ENCODE data around the gene LTBP3. TPM values are rescaled to one million over a fixed set of nuclear protein-coding genes. Genes with fewer than 3 reads are reported as not detected.

The LTBP3 gene
- total RNA-seq, 4 donors from 2014 or later, result 131 to 240 (median 217) TPM

DNA sequence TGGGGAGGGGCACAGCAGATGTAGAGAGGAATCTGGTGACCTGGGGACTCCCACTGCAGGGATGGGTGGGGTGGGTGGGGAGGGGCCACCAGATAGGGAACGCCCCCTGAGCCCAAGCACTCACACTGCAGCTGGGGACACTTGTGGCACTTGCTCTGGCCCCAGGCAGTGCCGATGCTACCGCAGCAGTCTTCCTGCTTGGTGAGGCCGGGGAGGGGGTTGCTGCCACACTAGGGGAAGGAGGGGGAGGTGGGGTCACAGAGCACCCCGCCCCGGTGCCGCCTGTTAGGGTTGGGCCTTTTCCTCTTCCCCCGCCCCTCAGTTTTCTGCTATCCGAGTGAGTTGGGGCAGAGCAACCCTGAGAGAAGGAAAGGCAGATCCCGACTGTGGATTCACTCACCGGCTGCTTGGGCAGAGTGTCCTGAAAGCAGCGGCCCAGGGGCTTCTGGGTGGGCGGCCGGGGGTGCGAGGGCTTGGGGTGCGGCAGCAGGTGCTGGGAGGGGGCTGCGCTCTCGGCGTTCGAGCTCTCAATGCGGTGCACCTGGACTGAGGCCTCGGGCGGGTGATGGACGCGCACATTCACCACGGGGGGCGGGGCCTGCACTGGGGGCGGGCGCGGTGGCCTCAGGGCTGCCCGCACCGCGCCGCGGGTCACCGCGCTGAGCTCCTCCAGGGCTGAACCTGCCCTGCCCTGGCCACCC is 4.7 kb downstream of the LTBP3 start:
- no peaks in the 10 kb centered on the region for H3K36me3 ChIP-seq
- DNase-seq, result no peak
- TF ChIP-seq, protein P1, sequence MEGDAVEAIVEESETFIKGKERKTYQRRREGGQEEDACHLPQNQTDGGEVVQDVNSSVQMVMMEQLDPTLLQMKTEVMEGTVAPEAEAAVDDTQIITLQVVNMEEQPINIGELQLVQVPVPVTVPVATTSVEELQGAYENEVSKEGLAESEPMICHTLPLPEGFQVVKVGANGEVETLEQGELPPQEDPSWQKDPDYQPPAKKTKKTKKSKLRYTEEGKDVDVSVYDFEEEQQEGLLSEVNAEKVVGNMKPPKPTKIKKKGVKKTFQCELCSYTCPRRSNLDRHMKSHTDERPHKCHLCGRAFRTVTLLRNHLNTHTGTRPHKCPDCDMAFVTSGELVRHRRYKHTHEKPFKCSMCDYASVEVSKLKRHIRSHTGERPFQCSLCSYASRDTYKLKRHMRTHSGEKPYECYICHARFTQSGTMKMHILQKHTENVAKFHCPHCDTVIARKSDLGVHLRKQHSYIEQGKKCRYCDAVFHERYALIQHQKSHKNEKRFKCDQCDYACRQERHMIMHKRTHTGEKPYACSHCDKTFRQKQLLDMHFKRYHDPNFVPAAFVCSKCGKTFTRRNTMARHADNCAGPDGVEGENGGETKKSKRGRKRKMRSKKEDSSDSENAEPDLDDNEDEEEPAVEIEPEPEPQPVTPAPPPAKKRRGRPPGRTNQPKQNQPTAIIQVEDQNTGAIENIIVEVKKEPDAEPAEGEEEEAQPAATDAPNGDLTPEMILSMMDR (IDR thresholded peaks at IDR 0.05), result no peak
- TF ChIP-seq POLR2A (IDR thresholded peaks at IDR 0.05), result no peak
- H3K4me1 ChIP-seq, result peaks cover 0 to 14% of the 10 kb centered on the region in 2 donors
- no peak overlapping the region for H3K27ac ChIP-seq
- H3K27me3 ChIP-seq, result no peaks in the 10 kb centered on the region
- no peaks in the 10 kb centered on the region for H3K9me3 ChIP-seq
- no peak overlapping the region for H3K4me3 ChIP-seq
- intact Hi-C loops (cut with DNase I; ENCODE audit: low total_unique reads), result no loop called here

DNA sequence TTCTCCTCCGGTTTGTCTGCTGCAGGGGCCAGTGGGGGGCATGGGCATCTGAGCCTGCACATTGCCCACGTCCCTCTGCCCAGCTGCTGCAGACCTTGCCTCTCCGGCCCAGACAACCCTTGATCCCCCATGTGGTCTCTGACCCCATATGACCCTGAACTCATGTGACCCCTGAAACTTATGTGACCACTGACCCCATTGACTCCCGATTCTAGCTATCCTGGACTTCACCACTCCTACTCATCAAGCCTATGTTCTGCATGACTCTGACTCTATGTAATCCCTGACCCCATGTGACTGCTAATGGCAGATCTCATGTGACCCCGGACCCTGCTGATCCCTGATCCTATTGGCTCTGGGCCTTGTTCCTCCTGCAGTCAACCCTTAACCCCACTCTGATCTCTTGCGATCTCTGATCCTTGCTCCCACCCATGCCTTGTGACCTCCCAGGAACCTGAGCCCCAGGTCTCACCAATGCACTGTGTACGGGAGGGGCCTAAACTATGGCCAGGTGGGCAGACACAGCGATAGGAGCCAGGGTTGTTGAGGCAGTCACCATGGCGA is 5.7 kb downstream of the LTBP3 start:
- peaks cover 0 to 14% of the 10 kb centered on the region in 2 donors for H3K4me1 ChIP-seq
- intact Hi-C loops (cut with DNase I; ENCODE audit: low total_unique reads), result no loop called here
- no peaks in the 10 kb centered on the region for H3K27me3 ChIP-seq
- H3K36me3 ChIP-seq, result no peaks in the 10 kb centered on the region
- no peak overlapping the region for H3K27ac ChIP-seq
- no peak for TF ChIP-seq POLR2A (IDR thresholded peaks at IDR 0.05)
- TF ChIP-seq, protein P1 (IDR thresholded peaks at IDR 0.05), result no peak
- no peaks in the 10 kb centered on the region for H3K9me3 ChIP-seq
- no peak overlapping the region for H3K4me3 ChIP-seq
- no peak for DNase-seq

DNA sequence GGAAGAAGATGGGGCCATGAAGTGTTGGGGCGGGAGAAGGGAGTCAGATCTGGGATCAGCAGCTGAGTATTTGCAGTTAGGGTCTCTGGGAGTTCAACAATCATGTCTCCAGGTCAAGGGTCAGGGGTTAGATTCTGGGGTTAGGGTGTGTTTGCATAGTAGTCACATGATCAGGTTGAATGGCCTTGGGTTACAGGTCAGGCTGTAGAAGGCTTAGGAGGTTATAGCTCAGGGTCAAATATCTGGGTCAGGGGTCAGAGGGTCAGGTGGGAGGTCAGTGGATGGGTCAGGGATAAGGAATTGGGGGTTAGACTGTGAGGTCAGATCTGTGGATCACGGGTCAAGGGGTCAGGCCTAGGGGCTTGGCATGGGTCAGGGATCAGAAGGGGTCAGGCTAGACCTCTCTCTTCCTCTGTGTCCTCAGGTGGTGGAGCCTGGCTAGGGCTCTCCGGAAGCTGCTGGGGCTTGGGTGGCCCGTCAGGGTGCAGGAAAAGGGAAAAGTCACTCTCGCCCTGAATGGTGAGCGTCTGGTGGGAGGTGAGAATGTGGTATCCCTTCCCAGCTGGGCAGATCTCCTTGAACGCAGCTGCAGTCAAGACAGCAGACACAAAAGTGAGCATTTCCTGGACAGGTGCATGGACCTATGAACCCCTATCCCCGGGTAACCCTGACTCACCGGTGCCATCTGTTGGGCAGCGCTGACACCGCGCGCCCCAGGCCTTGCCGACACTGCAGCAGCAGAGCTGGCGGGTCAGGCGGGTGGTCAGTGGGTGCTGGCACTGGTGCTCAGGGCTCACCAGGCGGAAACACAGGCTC is 6.4 kb downstream of the LTBP3 start:
- Histone ChIP-seq H3K4me1 (peaks cover 0 to 14% of the 10 kb centered on the region in 2 donors), H3K9me3 (no peaks in the 10 kb centered on the region), H3K27ac (no peak overlapping the region), H3K4me3 (no peak overlapping the region), H3K36me3 (no peaks in the 10 kb centered on the region), H3K27me3 (no peaks in the 10 kb centered on the region)
- intact Hi-C loops (cut with DNase I; ENCODE audit: low total_unique reads), result no loop called here
- TF ChIP-seq, protein P1 (IDR thresholded peaks at IDR 0.05), result no peak
- no peak for TF ChIP-seq POLR2A (IDR thresholded peaks at IDR 0.05)
- DNase-seq, result no peak

DNA sequence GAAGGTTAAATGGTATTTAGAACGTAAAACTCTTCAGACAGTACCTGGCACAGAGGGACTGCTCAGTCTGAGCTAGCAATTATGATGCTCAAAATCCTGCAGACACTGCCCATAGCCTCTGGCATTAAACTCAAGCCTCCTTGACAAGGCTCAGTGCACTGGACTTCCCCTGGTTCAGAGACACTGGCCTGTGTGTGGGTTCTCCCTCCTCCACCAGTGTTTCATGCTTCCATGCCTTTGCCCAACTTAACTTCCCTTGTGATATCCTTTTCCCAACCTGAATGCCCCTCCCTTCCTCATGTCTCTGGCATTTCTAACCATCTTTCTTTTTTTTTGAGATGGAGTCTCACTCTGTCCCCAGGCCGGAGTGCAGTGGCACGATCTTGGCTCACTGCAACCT is 9.1 kb downstream of the LTBP3 start:
- Histone ChIP-seq H3K4me3 (no peak overlapping the region), H3K36me3 (no peaks in the 10 kb centered on the region), H3K27me3 (no peaks in the 10 kb centered on the region), H3K27ac (no peak overlapping the region), H3K9me3 (no peaks in the 10 kb centered on the region), H3K4me1 (no peaks in the 10 kb centered on the region)
- intact Hi-C loops (cut with DNase I; ENCODE audit: low total_unique reads), result no loop called here
- TF ChIP-seq, protein P1 (IDR thresholded peaks at IDR 0.05), result no peak
- TF ChIP-seq POLR2A (IDR thresholded peaks at IDR 0.05), result no peak
- no peak for DNase-seq

DNA sequence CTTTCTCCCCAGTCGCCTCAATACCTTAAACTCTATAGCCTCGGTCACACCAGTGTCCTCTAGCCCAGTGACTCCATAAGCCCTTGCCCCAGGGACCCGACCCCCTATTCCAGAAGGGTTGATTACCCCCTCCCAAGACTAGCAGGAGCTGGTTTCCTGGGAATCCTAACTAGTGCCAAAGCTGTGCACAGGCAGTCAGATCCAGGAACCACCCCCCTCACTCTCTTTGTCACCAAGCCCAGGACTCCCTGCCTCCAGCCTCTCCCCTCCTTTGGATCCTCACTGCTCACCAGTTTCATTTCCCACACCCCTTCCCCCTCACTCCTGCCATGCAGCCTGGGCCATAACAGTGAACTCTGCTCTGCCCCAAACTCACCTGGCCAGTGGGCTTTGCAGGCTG is 9.8 kb downstream of the LTBP3 start:
- Histone ChIP-seq H3K27me3 (no peaks in the 10 kb centered on the region), H3K27ac (no peak overlapping the region), H3K4me3 (no peak overlapping the region), H3K9me3 (no peaks in the 10 kb centered on the region), H3K36me3 (no peaks in the 10 kb centered on the region), H3K4me1 (no peaks in the 10 kb centered on the region)
- no peak for TF ChIP-seq POLR2A (IDR thresholded peaks at IDR 0.05)
- TF ChIP-seq, protein P1 (IDR thresholded peaks at IDR 0.05), result no peak
- intact Hi-C loops (cut with DNase I; ENCODE audit: low total_unique reads), result no loop called here
- DNase-seq, result no peak
